Ovary (tissue), 3 donors: Measurements from ENCODE around the gene MAP1LC3B.

Experiments
- CTCF ChIP-seq, 3 donors: fragments of 450-650 bp in 2 of 3; fragments of 200-600 bp in 1 of 3; IDR thresholded peaks; one replicate each; pipeline versions ENCODE4 v1.5.1 to v1.8.0; 2016 to 2022; ENCODE audit warnings: antibody characterized with exemption in 3 of 3, mild to moderate bottlenecking in 1 of 3
- EP300 ChIP-seq: sonication (generic); formaldehyde crosslinking; IDR thresholded peaks from one replicate; pipeline ENCODE4 v1.6.1; 2017; ENCODE audit warnings: antibody characterized with exemption
- donor health status: DM: no; HTN: no; CAD: no.

GRCh38 chr16:87344165-87344930, 47.8 kb upstream of the MAP1LC3B start:
- TF ChIP-seq CTCF (IDR thresholded peaks at IDR 0.05) (no peak), EP300 (no peak)
